HepG2 (cell line): ENCODE measurements around the gene COPA. TPM values are rescaled to one million over a fixed set of nuclear protein-coding genes. Genes with fewer than 3 reads are reported as not detected.

Source experiments
- ATAC-seq: fragments of 200-7000 bp; cut with Tn5 transposase; 3 replicates; pipeline ENCODE4 v1.9.1; 2020; ENCODE audit warnings: mild to moderate bottlenecking, moderate library complexity
- BruUV-seq: library from RNA; stranded (reverse); fragments of 400-500 nt; replicated peaks from 2 replicates; lab custom pipeline; 2021; lab: Mats Ljungman, UMichigan
- CTCF ChIA-PET: fragments of 300-600 bp; formaldehyde crosslinking; extraction: SDS; loops from one replicate; lab custom pipeline; 2021; ENCODE audit warnings: low total read pairs, inconsistent platforms, low intra/inter-chr PET ratio; lab: Yijun Ruan, JAX
- POLR2A ChIA-PET: fragments of 350-600 bp; sonication (Branson Sonifier 250); formaldehyde crosslinking; loops from one replicate; lab custom pipeline; 2020; ENCODE audit warnings: antibody characterized with exemption, inconsistent platforms; lab: Yijun Ruan, JAX
- DNase-seq: peaks from one replicate; pipeline ENCODE4 v3.0.0-alpha.2; 2015; ENCODE audit warnings: low spot score
- FAIRE-seq: peaks from 3 replicates; lab custom pipeline; 2011; peaks lifted over from hg19 to GRCh38; lab: Jason Lieb, UNC
- H2AFZ ChIP-seq: one replicate; pipeline ENCODE4 v1.6.1; 2011; ENCODE audit warnings: low read length, inconsistent platforms
- H3K27ac ChIP-seq: fragments of 300-600 bp; 3 replicates; pipeline ENCODE4 v1.8.0; 2011; ENCODE audit warnings: mixed run types, mild to moderate bottlenecking, mixed read lengths, low read length, inconsistent platforms; ENCODE audit not compliant: insufficient read depth; ENCODE audit errors: extremely low read length
- H3K27me3 ChIP-seq, 2 experiments: fragments of 200-600 bp in 1 of 2; 2 replicates in 1 of 2; 3 replicates in 1 of 2; pipeline versions ENCODE4 v1.6.0 to v1.8.0; 2011; ENCODE audit warnings: low read length in 2 of 2, mild to moderate bottlenecking in 2 of 2, moderate library complexity in 2 of 2, inconsistent platforms in 1 of 2; ENCODE audit not compliant: insufficient read depth in 2 of 2, control insufficient read depth in 1 of 2
- H3K36me3 ChIP-seq, 2 experiments: fragments of 200-600 bp in 1 of 2; replicated peaks in 1 of 2; 2 replicates in 1 of 2; 3 replicates in 1 of 2; pipeline versions ENCODE4 v1.5.1 to v1.8.0; 2011; ENCODE audit warnings: low read length in 2 of 2, inconsistent platforms in 1 of 2; ENCODE audit not compliant: insufficient read depth in 2 of 2, control insufficient read depth in 1 of 2
- H3K4me1 ChIP-seq: 2 replicates; pipeline ENCODE4 v1.5.1; 2012; ENCODE audit warnings: low read length, inconsistent platforms; ENCODE audit not compliant: insufficient read depth
- H3K4me2 ChIP-seq: 2 replicates; pipeline ENCODE4 v1.6.0; 2011; ENCODE audit warnings: low read depth, low read length, inconsistent platforms
- H3K4me3 ChIP-seq, 3 experiments: fragments of 200-600 bp in 1 of 3; sonication (generic), shearing (Covaris generic) in 1 of 3; replicated peaks in 1 of 3; 2 replicates each; pipeline ENCODE4 v1.5.1; 2011 to 2016; ENCODE audit warnings: low read length in 3 of 3, inconsistent platforms in 2 of 3, low read depth in 2 of 3, mild to moderate bottlenecking in 2 of 3, control low read depth in 1 of 3, mixed read lengths in 1 of 3; ENCODE audit not compliant: insufficient read depth in 1 of 3
- H3K79me2 ChIP-seq: one replicate; pipeline ENCODE4 v1.6.1; 2011; ENCODE audit warnings: low read length, inconsistent platforms; ENCODE audit not compliant: insufficient read depth
- H3K9ac ChIP-seq: 2 replicates; pipeline ENCODE4 v1.6.0; 2011; ENCODE audit warnings: mild to moderate bottlenecking, low read depth, low read length, inconsistent platforms; ENCODE audit not compliant: insufficient read depth
- H3K9me3 ChIP-seq: 2 replicates; pipeline ENCODE4 v1.5.1; 2012; ENCODE audit warnings: mild to moderate bottlenecking, low read length
- H4K20me1 ChIP-seq: 2 replicates; pipeline ENCODE4 v1.6.0; 2011; ENCODE audit warnings: inconsistent platforms, mild to moderate bottlenecking, low read length, moderate library complexity; ENCODE audit not compliant: insufficient read depth
- FOSL2 ChIP-seq: sonication (generic); formaldehyde crosslinking; IDR thresholded peaks from 2 replicates; pipeline ENCODE4 v1.4.0; 2020; ENCODE audit warnings: missing genetic modification reagents
- HOXA9 ChIP-seq: sonication (generic); formaldehyde crosslinking; IDR thresholded peaks from 2 replicates; pipeline ENCODE4 v1.8.1; 2022; ENCODE audit warnings: missing genetic modification reagents, mild to moderate bottlenecking, moderate library complexity, borderline replicate concordance
- MNT ChIP-seq: fragments of 450-650 bp; IDR thresholded peaks from 2 replicates; pipeline ENCODE4 v1.6.1; 2016
- PHF21A ChIP-seq: sonication (generic); formaldehyde crosslinking; IDR thresholded peaks from 2 replicates; pipeline ENCODE4 v1.5.0; 2020; ENCODE audit warnings: mild to moderate bottlenecking, missing genetic modification reagents
- PHF8 ChIP-seq: sonication (generic); formaldehyde crosslinking; IDR thresholded peaks from 2 replicates; pipeline ENCODE4 v1.5.0; 2020; ENCODE audit warnings: missing genetic modification reagents
- SUZ12 ChIP-seq: fragments of 150-350 bp; IDR thresholded peaks from 2 replicates; pipeline ENCODE4 v1.6.1; 2014; ENCODE audit warnings: low read depth, low read length
- ZNF337 ChIP-seq: sonication (generic); formaldehyde crosslinking; IDR thresholded peaks from 2 replicates; pipeline ENCODE4 v1.5.1; 2020; ENCODE audit warnings: missing genetic modification reagents, low read depth, mild to moderate bottlenecking, borderline replicate concordance
- ZNF44 ChIP-seq: sonication (generic); formaldehyde crosslinking; IDR thresholded peaks from 2 replicates; pipeline ENCODE4 v1.5.1; 2020; ENCODE audit warnings: mild to moderate bottlenecking, missing genetic modification reagents
- WGBS: methylation state at CpG from one replicate; pipeline ENCODE4 v1.1.6; 2017; ENCODE audit warnings: low lambda C conversion rate; 5-methylcytosine and 5-hydroxymethylcytosine counted together
- in situ Hi-C: cut with HindIII; loops from 2 replicates; pipeline ENCODE4 v1.10.0; 2017; ENCODE audit warnings: low pct_unique_long_range_greater_than_20kb; ENCODE audit not compliant: extremely low pct_ligation_motif_present
- intact Hi-C: fragments of 100-400 bp; cut with micrococcal nuclease; formaldehyde crosslinking; loops from one replicate; pipeline ENCODE4 v1.10.0; 2022; ENCODE audit not compliant: unreplicated experiment
- polyA plus RNA-seq, 8 experiments: library from polyadenylated mRNA; depleted of rRNA in 3 of 8; stranded (reverse) in 7 of 8; unstranded in 1 of 8; fragments of >200 nt; fragmentation: Illumina TruSeq in 4 of 8; extraction: Trizol in 4 of 8; gene quantifications; 2 replicates each; pipeline versions ENCODE4 v1.2.1 to v1.2.3, GENCODE V29; 2011 to 2016; ENCODE audit warnings: low read depth in 4 of 8, missing spikeins in 1 of 8, mixed read lengths in 1 of 8; ENCODE audit not compliant: insufficient read depth in 1 of 8
- total RNA-seq, 5 experiments: library from RNA; depleted of rRNA; stranded (reverse); fragments of >200 nt; fragmentation: Illumina TruSeq; extraction: Trizol; gene quantifications; 2 replicates each; pipeline ENCODE4 v1.2.3, GENCODE V29; 2016; ENCODE audit warnings: low read depth in 1 of 5
- TF ChIP-seq, protein P1 (sequence below): sonication (generic); formaldehyde crosslinking; IDR thresholded peaks from 2 replicates; pipeline ENCODE4 v1.5.0; 2020; ENCODE audit warnings: mild to moderate bottlenecking, missing genetic modification reagents, borderline replicate concordance

The COPA gene
- total and polyA plus RNA-seq, 2 of the 13 experiments (the other 11 are each of a cell fraction or from before 2014, with no cell fraction given), result 160 to 197 TPM

DNA sequence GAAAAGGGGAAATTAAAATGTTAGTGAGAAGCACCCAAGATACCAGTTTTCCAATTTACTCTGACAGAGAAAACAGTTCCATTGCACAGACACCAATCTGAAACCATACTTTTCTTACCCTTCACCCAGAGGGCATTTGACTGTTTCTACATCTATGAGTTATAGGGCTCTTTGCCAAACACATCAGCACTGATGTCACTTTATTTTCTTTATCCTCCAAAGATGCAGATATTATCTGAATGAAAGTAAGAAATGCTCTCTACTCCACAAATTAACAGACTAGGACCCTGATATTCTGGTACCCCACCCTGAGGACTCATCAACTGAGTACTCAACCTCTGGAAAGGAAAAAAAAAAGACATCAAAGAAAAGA is 33.9 kb downstream of the COPA start:
- TF ChIP-seq FOSL2 (CRISPR knock-in tag), result no peak
- TF ChIP-seq PHF21A, result no peak
- Histone ChIP-seq H3K27me3 (no peaks in the 10 kb centered on the region), H3K9ac (no peak overlapping the region), H3K9me3 (no peaks in the 10 kb centered on the region), H4K20me1 (no peaks in the 10 kb centered on the region), H3K27ac (no peak overlapping the region), H3K4me1 (no peaks in the 10 kb centered on the region), H2AFZ (no peak overlapping the region), H3K79me2 (no peaks in the 10 kb centered on the region), H3K4me3 (no peak overlapping the region), H3K36me3 (peaks cover 34 to 89% of the 10 kb centered on the region in 2 experiments), H3K4me2 (no peak overlapping the region)
- BruUV-seq, result no TSS peak
- POLR2A ChIA-PET, result no interaction called here
- CTCF ChIA-PET, result no interaction called here
- no peak for FAIRE-seq
- no peak for ATAC-seq
- in situ Hi-C loops (no loop called here), intact Hi-C loops (no loop called here)
- no peak for DNase-seq

DNA sequence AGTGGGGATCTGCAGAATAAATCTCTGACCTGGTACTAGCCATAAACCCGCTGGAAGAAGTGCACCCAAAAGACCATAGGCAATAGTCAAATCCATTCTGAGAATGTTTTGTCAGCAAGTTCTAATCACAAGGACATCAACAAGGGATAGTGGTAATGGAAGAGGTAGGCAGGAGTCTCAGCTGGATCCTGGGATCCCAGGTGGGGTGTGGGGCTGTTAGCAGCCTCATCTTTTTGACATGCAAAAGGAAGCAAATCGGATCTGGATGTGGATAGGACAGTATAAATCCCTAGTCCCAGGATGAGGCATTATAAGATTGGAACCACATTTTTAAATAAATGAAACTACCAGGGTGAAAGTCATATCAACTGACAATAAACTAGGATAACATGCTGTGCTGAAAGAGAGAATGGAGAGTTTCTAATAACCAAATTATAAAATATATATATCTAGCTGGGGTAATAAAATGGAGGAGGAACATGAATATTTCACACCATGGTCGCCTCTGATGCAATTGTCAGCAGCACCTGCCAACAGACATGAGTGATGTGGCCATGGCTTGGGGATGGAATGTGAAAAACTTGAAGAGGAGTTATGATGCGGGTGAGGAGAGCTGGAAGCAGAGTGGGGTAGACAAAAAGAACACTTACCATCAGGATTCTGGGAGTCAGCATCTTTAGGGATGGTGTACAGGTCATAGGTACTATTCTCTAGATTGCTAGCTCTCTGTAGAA is 34.4 kb downstream of the COPA start:
- in situ Hi-C loops (no loop called here), intact Hi-C loops (no loop called here)
- Histone ChIP-seq H3K36me3 (peaks cover 33 to 89% of the 10 kb centered on the region in 2 experiments), H4K20me1 (no peaks in the 10 kb centered on the region), H2AFZ (no peak overlapping the region), H3K79me2 (no peaks in the 10 kb centered on the region), H3K27ac (no peak overlapping the region), H3K4me1 (no peaks in the 10 kb centered on the region), H3K9me3 (no peaks in the 10 kb centered on the region), H3K4me3 (no peak overlapping the region), H3K27me3 (no peaks in the 10 kb centered on the region), H3K9ac (no peak overlapping the region), H3K4me2 (no peak overlapping the region)
- DNase-seq (no peak), ATAC-seq (no peak), FAIRE-seq (no peak)
- POLR2A ChIA-PET, result no interaction called here
- BruUV-seq, result no TSS peak
- WGBS, result 99% methylated on average over 4 of the region's 4 CpGs
- CTCF ChIA-PET, result no interaction called here
- TF ChIP-seq SUZ12 (no peak), HOXA9 (CRISPR knock-in tag) (no peak), ZNF44 (CRISPR knock-in tag) (no peak), PHF8 (no peak), MNT (no peak), ZNF337 (CRISPR knock-in tag) (no peak)
- TF ChIP-seq, protein P1, sequence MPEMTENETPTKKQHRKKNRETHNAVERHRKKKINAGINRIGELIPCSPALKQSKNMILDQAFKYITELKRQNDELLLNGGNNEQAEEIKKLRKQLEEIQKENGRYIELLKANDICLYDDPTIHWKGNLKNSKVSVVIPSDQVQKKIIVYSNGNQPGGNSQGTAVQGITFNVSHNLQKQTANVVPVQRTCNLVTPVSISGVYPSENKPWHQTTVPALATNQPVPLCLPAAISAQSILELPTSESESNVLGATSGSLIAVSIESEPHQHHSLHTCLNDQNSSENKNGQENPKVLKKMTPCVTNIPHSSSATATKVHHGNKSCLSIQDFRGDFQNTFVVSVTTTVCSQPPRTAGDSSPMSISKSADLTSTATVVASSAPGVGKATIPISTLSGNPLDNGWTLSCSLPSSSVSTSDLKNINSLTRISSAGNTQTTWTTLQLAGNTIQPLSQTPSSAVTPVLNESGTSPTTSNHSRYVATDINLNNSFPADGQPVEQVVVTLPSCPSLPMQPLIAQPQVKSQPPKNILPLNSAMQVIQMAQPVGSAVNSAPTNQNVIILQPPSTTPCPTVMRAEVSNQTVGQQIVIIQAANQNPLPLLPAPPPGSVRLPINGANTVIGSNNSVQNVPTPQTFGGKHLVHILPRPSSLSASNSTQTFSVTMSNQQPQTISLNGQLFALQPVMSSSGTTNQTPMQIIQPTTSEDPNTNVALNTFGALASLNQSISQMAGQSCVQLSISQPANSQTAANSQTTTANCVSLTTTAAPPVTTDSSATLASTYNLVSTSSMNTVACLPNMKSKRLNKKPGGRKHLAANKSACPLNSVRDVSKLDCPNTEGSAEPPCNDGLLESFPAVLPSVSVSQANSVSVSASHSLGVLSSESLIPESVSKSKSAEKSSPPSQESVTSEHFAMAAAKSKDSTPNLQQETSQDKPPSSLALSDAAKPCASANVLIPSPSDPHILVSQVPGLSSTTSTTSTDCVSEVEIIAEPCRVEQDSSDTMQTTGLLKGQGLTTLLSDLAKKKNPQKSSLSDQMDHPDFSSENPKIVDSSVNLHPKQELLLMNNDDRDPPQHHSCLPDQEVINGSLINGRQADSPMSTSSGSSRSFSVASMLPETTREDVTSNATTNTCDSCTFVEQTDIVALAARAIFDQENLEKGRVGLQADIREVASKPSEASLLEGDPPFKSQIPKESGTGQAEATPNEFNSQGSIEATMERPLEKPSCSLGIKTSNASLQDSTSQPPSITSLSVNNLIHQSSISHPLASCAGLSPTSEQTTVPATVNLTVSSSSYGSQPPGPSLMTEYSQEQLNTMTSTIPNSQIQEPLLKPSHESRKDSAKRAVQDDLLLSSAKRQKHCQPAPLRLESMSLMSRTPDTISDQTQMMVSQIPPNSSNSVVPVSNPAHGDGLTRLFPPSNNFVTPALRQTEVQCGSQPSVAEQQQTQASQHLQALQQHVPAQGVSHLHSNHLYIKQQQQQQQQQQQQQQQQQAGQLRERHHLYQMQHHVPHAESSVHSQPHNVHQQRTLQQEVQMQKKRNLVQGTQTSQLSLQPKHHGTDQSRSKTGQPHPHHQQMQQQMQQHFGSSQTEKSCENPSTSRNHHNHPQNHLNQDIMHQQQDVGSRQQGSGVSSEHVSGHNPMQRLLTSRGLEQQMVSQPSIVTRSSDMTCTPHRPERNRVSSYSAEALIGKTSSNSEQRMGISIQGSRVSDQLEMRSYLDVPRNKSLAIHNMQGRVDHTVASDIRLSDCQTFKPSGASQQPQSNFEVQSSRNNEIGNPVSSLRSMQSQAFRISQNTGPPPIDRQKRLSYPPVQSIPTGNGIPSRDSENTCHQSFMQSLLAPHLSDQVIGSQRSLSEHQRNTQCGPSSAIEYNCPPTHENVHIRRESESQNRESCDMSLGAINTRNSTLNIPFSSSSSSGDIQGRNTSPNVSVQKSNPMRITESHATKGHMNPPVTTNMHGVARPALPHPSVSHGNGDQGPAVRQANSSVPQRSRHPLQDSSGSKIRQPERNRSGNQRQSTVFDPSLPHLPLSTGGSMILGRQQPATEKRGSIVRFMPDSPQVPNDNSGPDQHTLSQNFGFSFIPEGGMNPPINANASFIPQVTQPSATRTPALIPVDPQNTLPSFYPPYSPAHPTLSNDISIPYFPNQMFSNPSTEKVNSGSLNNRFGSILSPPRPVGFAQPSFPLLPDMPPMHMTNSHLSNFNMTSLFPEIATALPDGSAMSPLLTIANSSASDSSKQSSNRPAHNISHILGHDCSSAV (CRISPR knock-in tag), result no peak
